Iris pigment epithelial cell (primary cell): Measurements from ENCODE around the gene CEP76.
"Not testable (repeated sequence)": the region's sequence is repeated elsewhere in the genome, so short reads cannot be mapped to it uniquely, and the experiment has no call there.

Experiments used
- DNase-seq: peaks from one replicate; pipeline ENCODE4 v3.0.0-alpha.2; 2011; ENCODE audit warnings: low read depth

CEP76 gene

GRCh38 chr18:12640881-12641200 lies 61.7 kb downstream of the CEP76 start:
- DNase-seq: no peak

GRCh38 chr18:12639990-12640880 lies 62.3 kb downstream of the CEP76 start:
- DNase-seq: peak; percentile 89

DNA sequence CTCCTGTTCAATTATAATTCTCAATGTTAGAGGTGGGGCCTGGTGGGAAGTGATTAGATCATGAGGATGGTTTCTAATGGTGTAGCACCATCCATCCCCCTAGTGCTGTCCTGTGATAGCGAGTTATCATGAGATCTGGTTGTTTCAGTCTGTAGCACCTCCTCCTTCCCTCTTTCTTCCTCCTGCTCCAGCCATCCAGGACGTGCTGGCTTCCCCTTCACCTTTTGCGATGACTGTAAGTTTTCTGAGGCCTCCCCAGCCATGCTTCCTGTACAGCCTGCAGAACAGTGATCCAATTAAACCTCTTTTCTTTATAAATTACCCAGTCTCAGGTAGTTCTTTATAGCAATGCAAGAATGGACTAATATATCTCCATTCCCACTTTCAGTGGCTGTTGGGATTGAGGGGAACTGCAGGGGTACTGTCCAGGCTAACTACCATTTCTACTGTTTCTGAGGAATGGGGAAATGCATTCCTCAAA lies 63.8 kb downstream of the CEP76 start:
- DNase-seq: no peak

DNA sequence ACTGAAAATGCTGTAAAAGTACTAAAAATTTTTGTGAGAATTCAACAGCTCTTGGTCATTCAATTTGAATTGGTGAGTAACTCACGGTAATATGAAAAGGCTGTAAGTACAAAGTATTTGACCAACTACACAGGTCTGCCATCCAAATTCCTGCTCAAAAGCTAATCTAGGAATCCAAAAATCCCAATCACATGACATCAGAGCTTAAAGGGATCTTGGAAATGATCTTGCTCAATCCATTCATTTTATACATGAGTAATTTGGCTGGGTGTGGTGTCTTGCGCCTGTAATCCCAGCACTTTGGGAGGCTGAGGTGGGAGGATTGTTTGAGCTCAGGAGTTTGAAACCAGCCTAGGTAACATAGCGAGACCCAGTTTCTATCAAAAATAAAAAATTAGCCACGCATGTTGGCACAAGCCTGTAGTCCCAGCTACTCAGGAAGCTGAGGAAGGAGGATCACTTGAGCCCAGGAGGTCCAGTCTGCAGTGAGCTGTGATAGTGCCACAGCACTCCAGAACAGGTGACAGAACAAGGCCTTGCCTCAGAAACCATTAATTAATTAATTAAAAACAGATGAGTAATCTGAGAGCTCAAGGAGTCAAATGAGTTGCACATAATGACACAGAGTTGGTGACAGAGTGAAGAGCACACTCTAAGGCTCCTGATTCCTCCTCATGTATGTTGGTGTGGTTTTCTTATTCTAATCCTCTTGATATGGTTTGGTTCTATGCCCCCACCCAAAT lies 64.5 kb downstream of the CEP76 start:
- DNase-seq: peak; percentile 57

DNA sequence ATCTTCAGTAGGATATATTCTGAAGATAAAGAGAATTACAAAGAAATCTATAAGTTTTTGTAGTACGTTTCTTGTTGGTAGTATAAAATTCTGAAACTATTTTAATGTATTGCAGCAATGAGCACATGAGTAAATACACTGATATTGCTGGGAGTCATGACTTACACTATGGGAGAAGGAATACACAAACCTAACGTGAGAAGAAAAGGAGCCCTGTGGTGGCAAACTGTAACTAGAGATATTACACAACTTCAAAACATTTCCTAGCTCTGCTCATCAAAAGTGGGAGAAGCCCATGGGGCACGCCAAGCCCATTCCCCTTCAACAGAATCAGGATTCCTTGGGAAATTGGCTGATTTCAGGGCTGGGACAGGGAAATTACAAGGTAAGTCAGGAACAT lies 65.1 kb downstream of the CEP76 start:
- peak; percentile 56 for DNase-seq

DNA sequence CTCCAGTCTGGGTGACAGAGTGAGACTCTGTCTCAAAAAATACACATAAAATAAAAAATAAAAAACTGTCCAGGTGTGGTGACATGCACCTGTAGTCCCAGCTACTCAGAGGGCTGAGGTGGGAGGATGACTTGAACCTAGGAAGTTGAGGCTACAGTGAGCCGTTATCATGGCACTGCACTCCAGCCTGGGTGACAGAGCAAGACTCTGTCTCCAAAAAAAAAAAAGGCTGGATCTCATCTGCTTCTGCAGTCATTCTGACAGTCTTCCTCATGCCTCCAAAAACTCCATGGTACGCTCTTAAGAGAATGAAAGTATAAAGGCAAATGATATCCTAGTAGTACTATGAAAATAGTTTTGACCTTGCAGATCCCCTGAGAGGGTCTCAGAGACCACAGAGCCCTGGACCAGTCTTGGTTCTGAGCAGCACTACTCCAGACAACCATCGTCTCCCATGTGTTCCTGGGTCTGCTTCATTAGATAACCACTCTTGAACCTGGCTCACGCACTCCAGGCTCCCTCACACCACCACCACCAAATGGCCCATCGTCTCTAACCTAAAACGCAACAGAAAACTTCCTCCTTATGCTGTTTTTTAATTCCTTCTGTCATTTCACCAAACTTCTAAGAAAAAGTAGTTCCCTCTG lies 70.6 kb downstream of the CEP76 start:
- no peak for DNase-seq

- DNase-seq: peak; percentile 49
Observed at GRCh38 chr18:12630136-12630535, 72.4 kb downstream of the CEP76 start.

GRCh38 chr18:12628706-12629702 lies 73.5 kb downstream of the CEP76 start:
- peak; percentile 87 for DNase-seq

- not testable (repeated sequence) for DNase-seq
Observed at GRCh38 chr18:12627199-12627598, 75.3 kb downstream of the CEP76 start.

DNA sequence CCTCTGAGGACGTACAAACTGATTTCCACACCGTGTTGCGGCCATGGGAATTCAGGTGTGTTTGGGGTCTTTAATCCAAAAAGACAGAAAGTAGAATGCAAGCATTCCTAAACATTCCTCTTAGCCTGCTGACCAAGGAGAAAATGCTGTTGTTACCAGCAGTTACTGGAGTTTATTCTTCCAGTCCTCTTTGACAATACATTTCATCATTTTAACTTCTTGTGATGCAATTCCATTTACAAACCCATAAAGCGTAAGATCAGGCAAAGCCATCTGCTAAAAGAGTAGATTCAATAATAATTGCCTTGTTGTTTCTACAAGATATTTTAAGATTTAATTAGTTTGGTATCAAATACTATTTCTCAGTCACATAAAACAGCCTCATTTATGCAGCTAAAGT lies 77.3 kb downstream of the CEP76 start:
- DNase-seq: peak; percentile 36
